Skin of body (tissue), 2 donors: ENCODE data around the gene KREMEN1. TPM values are rescaled to one million over a fixed set of nuclear protein-coding genes. Genes with fewer than 3 reads are reported as not detected.

Experiments used
- DNase-seq: peaks from one replicate; lab custom pipeline; 2025; lab: John Stamatoyannopoulos, UW
- total RNA-seq: library from RNA; depleted of rRNA; stranded (reverse); fragments of >200 nt; gene quantifications from one replicate; pipeline ENCODE4 v1.2.3, GENCODE V29; 2014

The KREMEN1 gene
- total RNA-seq, 1 donor from 2014 or later, result 30.4 TPM

- DNase-seq, result no peak
Measured at GRCh38 chr22:29128891-29129807, 56.3 kb downstream of the KREMEN1 start.

DNA sequence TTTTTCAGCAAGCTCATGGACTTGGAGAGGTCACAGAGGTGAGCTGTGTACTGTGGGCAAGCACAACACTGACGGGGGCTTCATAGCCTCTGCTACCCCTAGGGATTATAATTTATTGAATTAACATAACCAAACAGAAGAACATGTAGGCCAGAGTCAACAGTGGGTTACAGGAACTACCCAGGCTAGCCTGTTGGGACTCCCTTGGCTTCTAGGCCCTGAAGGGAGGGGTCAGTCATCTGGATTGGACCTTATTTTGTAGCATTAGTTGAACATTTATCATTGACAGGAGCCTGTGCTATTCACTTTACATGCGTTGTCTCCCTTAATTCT is 56.9 kb downstream of the KREMEN1 start:
- no peak for DNase-seq

GRCh38 chr22:29130476-29130875 is 57.6 kb downstream of the KREMEN1 start:
- DNase-seq, result no peak

GRCh38 chr22:29133603-29134133 is 60.8 kb downstream of the KREMEN1 start:
- no peak for DNase-seq

DNA sequence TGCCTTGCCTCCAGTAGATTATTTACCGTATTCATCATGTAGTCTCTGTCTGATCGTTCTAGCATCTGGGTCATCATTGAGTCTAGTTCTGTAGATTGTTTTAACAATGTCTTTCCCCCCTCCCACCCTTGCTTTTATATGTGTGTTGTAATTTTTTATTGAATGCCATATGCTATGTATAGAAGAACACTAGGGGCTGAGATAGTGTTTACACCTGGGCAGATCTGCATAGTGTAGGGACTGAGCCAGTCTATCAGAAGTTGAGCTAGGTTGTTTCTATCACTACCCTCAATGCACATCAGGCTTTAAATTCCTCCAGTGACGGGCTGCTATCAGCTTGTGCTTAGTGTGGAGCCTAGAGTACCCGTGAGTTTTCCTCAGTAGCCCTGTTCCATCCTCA is 61.6 kb downstream of the KREMEN1 start:
- no peak for DNase-seq

GRCh38 chr22:29136782-29137700 is 64.2 kb downstream of the KREMEN1 start:
- DNase-seq, result no peak

DNA sequence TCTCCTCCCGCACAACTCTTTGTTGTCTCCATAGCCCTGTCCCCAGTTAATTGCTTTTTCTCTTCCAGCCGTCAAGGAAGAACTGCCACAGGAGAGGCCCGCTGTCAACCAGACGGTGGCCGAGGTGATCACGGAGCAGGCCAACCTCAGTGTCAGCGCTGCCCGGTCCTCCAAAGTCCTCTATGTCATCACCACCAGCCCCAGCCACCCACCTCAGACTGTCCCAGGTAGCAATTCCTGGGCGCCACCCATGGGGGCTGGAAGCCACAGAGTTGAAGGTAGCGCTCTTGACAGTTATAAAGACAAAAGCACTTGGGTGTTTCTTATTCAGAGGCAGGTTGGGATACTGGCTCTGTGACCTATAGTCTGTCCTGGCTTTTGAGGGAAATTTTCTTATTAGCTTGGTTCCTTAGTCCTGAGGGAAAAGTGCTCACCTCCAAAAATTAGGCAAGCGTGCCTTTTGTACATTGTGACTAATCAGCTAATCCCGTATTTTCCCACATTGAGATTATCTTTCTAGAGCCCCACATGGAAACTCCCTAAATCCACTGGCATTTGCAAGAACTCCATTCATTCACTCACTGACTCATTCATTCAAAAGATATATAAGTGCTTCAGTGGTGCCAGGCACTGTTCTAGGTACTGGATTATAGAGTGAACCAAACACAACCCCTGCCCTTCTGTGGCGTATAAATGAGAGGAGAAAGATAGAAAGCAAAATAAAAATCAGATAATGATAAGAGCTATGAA is 65.9 kb downstream of the KREMEN1 start:
- DNase-seq, result no peak

GRCh38 chr22:29139965-29140782 is 67.3 kb downstream of the KREMEN1 start:
- no peak for DNase-seq

DNA sequence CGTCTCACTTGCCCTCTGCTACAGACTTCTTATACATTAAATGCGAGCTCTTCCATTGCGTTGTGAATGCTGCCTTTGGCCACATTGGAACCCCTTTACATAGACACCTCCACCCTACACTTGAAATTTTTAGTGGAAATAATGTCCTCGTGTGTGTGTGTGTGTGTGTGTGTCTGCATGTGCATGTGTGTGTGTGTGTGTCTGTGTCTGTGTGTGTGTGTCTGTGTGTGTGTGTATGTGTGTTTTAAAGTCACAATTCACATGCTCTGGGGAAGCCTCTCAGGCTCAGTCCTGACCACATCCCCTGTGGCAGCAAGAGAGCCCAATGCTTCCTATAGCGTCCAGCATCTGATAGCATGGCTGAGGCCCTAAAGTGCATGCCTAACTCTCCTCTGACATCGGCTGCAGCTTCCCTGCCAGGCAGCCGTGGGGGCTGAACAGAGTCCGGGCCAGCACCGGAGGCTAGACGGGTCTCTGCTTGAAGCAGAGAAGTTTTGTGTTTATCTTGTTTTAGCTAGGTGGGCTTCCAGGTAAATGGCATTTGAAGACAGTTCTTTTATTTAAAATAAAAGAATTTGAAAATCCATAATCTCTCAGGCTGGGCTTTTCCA is 68.3 kb downstream of the KREMEN1 start:
- DNase-seq, result no peak

DNA sequence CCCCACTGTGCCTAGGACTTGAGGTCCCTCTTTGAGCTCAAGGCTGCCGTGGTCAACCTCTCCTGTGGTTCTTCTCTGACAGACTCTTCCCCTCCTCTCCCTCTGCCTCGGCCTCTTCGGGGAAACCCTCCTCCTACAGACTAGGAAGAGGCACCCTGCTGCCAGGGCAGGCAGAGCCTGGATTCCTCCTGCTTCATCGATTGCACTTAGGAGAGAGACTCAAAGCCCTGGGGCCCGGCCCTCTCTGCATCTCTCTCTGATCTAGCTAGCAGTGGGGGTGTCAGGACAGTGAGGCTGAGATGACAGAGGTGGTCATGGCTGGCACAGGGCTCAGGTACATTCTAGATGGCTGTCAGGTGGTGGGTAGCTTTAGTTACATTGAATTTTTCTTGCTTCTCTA is 69.3 kb downstream of the KREMEN1 start:
- DNase-seq, result no peak

- peak; percentile 16 for DNase-seq
Measured at GRCh38 chr22:29143941-29144785, 71.3 kb downstream of the KREMEN1 start.

DNA sequence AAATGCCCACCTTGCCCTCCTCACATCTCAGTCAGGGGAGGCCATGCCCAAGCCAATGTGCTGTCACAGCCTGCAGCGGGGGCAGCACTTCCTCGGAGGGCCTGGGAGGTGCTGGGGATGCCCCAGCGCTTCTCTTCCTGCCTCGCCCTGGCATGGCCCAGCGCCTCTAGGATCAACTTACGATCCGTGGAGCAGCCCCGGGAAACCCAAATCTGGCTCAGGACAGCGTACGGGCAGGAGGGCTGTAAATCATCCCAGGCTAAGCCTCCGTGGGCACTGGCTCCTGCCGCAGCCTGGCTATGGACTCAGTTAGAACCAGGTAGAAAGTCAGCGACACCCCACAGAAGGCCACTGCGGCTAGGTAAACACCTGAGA is 71.9 kb downstream of the KREMEN1 start:
- DNase-seq, result no peak

DNA sequence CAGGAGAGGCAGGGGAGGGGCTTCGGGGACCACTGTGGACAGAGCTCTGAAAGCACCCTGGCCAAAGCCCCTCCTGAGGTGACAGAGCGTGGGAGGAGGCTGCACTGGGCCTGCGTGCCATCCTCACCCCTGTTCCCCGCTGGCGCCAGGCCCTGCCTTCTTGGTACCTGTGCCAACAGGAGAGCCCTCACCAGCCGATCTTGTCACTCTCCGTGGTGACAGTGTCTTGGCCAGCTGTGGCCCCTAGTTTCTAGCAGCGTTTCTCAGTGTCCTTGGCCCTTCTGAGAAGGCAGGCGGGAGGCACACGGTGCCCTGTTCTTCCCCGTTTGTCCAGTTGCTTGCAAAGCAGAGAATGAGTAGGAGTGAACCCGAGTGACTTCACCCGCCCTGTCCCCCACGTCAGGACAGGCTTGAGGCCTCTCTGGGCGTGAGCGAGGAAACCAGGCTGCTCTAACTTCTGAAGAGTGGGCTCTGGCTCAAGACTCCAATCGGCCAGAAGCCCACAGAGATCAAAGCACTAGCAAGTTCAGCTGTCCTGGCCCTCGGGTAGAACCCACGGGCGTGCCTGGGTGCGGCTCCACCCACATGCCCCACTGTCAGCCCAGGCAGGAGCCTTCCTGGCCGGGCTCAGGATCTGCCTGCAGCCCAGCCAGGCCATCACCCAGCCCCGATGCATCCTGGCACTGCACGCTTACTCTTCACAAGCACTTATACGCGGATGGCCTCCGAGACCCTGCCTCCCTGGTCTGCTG is 72.7 kb downstream of the KREMEN1 start:
- DNase-seq, result no peak

DNA sequence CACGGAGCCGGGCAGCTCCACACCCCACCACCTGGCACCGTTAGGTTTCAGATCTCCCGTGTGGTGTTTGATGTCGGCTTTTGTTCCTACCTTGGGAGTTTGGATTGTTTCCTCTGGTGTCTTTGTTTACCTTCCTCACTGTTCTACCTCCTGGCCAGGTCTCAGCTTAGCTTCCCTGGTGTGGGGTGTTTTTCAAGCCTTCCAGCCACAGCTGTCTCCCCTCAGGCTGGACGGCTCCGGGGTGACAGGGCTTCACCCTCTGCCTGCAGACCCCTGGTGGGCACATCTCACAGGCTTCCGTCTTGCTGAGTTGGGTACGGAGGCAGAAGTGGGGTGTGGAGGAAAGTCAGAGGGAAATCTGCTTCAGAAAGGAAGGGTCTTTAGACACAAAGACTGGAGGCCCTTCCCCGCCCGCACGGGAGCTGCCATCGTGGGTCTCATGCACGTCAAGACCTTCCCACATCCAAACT is 73.3 kb downstream of the KREMEN1 start:
- no peak for DNase-seq

DNA sequence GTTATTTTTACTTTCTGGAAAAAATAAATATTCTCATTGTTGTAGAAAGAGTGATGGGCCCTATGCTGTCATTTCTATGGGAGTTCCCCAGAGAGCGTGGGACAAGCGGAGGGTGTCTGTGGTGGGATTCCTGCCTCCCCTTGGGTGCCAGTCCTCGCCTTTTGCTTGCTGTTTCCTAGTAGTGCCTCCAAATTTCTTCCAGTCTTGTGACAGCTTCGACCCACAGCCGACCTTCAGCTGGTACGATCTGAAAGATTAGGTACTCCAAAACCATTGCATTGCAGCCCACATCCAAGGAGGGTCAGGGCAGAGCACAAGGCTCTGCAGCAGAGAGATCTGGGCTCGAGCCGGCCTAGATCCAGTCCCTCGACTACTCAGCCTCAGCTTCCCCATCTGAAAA is 73.9 kb downstream of the KREMEN1 start:
- no peak for DNase-seq

DNA sequence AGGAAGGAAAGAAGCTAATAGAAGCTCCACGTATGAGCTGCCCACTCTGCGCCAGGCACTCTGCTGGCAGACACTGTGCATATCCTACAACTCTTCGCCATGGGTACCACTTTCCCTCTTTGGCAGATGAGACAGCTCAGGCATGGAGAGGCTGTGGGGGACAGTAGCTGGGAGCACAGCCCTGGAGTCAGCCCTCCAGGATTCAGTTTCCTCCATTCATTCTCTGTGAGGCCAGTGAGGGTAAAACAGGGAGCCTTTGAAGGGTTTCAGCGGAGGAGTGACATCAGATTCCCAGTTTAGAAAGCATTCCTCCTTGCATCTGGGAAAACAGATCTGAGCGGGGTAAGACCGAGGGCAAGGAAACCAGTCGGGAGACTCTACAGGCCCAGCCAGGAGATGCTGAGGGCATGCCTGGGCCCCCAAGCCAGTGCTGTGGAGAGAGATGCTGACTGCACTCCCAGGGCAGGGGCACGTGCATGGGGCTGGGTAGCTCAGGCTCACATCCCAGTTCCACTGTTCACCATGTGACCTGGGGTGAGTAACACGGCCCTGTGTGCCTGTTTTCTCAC is 74.6 kb downstream of the KREMEN1 start:
- DNase-seq, result no peak

DNA sequence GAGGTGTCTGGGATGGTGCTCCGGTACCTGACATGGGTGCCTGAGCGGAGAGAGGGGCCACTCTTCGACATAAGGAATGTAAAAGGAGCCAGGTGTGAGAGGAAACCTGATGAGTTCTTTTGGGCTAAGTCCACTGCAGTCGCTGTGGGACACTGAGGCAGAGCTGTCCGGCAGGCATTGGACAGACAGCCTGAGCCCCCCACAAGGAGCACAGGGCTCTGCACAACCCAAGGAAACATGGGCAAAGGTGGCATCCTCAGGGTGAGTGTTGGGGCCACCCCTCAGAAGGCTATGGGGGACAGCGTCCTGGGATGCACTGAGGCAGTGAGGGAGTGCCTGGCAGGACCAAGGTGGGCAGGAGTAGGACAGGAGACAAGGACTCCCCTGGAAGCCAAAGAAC is 75.2 kb downstream of the KREMEN1 start:
- DNase-seq, result no peak

DNA sequence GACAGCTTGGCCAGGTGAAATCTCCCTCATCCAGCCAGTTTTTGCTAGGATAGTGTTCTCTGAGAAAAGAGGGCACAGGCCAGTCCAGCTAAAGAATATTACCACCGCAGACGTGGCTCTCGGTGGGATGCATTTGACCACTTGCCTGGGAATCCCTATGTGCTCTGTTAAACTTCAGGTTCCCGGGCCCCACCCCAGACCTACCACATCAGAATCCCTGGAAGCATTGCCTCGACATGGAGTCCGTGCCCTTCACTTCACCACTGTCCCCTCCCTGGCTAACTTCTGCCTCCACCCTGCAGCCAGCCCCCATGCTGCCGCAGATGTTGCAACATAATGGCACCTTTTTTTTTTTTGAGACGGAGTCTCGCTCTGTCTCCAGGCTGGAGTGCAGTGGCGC is 76.0 kb downstream of the KREMEN1 start:
- DNase-seq, result no peak
